ENCODE data around the gene OCEL1.
A peak's percentile ranks its signal among the peaks of the same experiment; 100 is the strongest.

The OCEL1 gene

DNA sequence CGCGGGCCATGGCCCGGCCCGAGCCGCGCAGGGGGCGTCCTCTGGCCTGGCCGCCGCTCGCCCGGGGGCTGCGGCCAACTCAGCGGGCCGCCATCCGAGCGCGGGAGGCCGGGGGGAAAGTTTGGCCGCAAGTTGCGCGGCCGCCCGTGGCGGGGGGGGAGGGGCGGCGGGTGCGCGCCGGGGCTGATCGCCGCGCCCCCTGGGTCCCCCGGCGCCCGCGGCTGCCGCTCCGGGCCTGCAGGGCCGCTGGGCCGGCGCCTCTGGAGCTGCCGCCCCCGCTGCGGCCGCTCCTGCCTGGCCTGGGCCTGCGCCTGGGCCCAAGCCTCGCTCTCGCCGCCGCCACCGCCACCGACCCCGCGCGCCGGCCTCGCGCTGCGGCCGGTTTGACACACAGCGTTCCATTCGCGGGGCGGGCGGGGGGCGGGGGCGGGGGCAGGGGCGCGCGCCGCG, 19.5 kb downstream of the OCEL1 start, which contains the start of gene NR2F6:
Gene NR2F6 (minus strand): TSS at position 385 of the 450 bp plus-strand sequence. CDS start 699 bp downstream, outside the sequence.
- H3K27ac Mint-ChIP-seq, result peak within 1 kb of the TSS; percentile 95 to 98 (median 96)
- no peaks in the 10 kb centered on the region for H3K36me3 Mint-ChIP-seq (ENCODE audit: low read depth)
- H3K4me3 Mint-ChIP-seq, result peak within 1 kb of the TSS; percentile 93 to 94 (median 93)

DNA sequence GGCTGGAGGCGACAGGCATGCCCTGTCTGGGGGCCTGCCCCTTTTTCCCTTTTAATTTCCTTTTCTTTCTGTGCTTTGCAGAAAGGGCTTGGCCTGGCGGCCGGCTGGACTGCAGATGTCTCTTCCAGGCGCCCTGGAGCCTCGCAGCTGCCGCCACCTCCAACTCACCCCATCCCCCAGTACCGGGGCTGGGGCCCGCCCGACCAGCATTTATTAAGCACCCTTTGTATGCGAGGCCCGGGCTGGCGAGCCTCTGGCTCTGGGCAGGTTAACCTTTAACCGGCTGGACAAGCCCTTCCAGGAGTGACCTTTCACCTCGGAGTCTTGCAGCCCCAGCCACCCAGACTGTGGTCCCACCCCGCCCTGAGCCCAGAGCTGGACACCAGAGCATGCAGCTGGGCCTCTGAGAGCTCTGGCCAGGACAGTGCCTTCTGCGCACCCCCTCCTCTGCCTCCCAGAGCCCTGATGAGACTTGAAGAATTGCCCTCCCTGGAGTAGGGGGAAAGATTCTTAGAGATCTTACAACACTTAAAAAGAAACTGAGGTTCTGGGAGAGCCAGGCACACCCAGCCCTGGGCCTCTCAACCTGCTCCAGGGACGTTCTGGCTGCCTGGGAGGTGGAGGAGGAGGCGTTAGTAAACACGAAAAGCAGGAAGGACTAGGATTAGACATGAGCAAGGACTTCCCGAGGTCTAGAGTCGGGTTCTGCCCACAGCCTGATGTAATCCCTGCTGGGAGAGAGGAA, 20.8 kb downstream of the OCEL1 start:
- Mint-ChIP-seq H3K36me3 (ENCODE audit: low read depth) (no peaks in the 10 kb centered on the region), H3K4me1 (peaks cover 32% of the 10 kb centered on the region), H3K4me3 (peak overlapping the region; percentile 89 to 93 (median 91)), H3K27me3 (ENCODE audit: low read depth) (peaks cover 8% of the 10 kb centered on the region), H3K27ac (peak overlapping the region; percentile 95 to 98 (median 96)), H3K9me3 (no peaks in the 10 kb centered on the region)
- TF ChIP-seq, protein P1, sequence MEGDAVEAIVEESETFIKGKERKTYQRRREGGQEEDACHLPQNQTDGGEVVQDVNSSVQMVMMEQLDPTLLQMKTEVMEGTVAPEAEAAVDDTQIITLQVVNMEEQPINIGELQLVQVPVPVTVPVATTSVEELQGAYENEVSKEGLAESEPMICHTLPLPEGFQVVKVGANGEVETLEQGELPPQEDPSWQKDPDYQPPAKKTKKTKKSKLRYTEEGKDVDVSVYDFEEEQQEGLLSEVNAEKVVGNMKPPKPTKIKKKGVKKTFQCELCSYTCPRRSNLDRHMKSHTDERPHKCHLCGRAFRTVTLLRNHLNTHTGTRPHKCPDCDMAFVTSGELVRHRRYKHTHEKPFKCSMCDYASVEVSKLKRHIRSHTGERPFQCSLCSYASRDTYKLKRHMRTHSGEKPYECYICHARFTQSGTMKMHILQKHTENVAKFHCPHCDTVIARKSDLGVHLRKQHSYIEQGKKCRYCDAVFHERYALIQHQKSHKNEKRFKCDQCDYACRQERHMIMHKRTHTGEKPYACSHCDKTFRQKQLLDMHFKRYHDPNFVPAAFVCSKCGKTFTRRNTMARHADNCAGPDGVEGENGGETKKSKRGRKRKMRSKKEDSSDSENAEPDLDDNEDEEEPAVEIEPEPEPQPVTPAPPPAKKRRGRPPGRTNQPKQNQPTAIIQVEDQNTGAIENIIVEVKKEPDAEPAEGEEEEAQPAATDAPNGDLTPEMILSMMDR (IDR thresholded peaks at IDR 0.05; ENCODE audit: unreplicated experiment in 3 of 3), result no peak

More for the DNA sequence above, 19.5 kb downstream of the OCEL1 start, which contains the start of gene NR2F6:
- peaks cover 8% of the 10 kb centered on the region for H3K27me3 Mint-ChIP-seq (ENCODE audit: low read depth)
- peaks cover 39% of the 10 kb centered on the region for H3K4me1 Mint-ChIP-seq
- TF ChIP-seq, protein P1 (IDR thresholded peaks at IDR 0.05; ENCODE audit: unreplicated experiment in 3 of 3), result no peak
- H3K9me3 Mint-ChIP-seq, result no peaks in the 10 kb centered on the region

DNA sequence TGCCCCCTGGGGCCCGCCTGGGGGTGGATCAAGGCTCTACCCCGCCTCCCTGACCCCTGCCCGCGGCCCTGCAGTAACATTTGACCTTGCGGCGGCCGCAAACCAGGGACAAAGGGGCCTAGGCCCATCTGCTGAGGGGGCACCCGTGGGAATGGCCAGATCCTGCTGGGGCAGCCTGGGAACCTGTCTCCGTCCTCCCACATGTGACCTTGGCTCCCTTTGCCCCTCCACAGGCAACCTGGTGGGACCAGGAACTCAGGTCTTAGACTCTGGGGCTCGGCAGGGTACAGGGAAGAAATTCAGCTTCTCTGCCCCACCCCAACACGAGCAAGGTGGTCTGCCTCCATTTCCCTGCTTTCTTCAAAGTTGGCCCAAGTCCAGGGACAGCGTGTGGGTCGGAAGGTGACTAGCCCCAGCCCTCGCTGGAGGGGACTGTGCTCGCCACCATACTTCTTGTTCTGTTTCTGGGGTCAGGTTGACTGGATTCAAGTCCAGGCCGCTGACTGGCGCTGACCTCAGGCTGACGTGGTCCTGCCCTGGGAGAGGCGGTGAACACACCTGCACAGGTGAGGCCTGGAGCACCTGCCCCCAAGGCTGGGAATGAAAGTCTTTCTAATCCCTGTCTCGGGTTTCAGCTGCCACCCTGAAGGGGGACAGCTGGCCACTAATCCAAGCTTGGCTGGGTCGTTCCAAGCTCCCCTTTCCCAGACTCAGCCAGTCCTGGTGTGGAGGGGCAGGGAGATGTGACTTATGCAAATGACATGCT, 22.2 kb downstream of the OCEL1 start:
- H3K9me3 Mint-ChIP-seq, result no peaks in the 10 kb centered on the region

DNA sequence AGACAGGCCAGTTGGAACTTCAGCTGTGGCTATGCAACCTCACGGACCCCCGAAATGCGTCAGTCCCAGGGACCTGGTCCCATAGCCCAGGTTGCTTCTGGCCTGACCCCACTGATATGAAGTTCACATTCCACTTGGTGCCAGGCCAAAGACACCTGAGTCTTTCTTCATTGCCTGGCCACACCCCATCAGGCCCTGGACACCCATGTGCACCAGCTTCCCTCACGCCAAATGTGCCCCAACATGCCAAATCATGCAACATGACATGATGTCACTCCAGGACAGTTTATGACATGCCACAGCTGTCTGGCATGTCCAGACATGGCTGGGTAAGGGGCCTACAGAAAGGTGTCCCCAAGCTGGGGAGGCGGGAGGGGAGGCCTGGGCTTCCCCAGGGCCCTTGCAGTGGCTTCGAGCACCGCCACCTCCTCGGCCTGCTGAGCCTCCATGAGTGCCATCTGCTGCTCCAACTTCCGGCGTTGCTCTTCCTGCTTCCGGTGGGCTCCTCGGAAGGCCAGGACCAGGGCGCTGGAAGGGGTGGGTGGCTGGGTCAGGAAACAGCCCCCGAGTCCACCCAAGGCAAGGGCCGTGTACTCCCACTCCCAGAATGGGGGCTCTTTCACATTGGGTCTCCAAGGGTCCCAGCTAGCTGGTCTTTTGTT, 24.0 kb downstream of the OCEL1 start:
- Mint-ChIP-seq H3K27ac (peak overlapping the region in 2 of 3 experiments; percentile 80 to 98), H3K9me3 (no peaks in the 10 kb centered on the region), H3K4me3 (no peak overlapping the region), H3K4me1 (peaks cover 22% of the 10 kb centered on the region), H3K27me3 (ENCODE audit: low read depth) (peaks cover 8% of the 10 kb centered on the region), H3K36me3 (ENCODE audit: low read depth) (no peaks in the 10 kb centered on the region)
- TF ChIP-seq, protein P1 (IDR thresholded peaks at IDR 0.05; ENCODE audit: unreplicated experiment in 3 of 3), result no peak

More for the DNA sequence above, 22.2 kb downstream of the OCEL1 start:
- H3K4me3 Mint-ChIP-seq, result peak overlapping the region; percentile 68 to 80 (median 71)
- peaks cover 27% of the 10 kb centered on the region for H3K4me1 Mint-ChIP-seq
- H3K27me3 Mint-ChIP-seq (ENCODE audit: low read depth), result peaks cover 8% of the 10 kb centered on the region
- peak overlapping the region; percentile 80 to 98 (median 87) for H3K27ac Mint-ChIP-seq
- TF ChIP-seq, protein P1 (IDR thresholded peaks at IDR 0.05; ENCODE audit: unreplicated experiment in 3 of 3), result no peak
- no peaks in the 10 kb centered on the region for H3K36me3 Mint-ChIP-seq (ENCODE audit: low read depth)

DNA sequence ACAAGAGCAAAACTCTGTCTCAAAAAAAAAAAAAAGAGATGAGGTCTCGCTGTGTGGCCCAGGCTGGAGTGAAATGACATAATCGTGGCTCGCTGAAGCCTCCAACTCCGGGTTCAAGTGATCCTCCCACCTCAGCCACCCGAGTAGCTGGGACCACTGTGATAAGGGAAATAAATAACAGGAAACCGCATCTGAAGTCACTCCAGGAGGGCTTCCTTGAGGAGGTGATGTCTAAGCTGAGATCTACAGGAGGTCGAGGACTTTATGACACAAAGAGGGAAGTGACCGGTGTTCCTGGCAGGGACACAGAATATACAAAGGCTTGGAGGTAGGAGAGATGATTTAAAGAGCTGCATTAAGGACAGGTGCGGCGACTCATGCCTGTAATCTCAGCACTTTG, 28.6 kb downstream of the OCEL1 start:
- Mint-ChIP-seq H3K36me3 (ENCODE audit: low read depth) (no peaks in the 10 kb centered on the region), H3K9me3 (no peaks in the 10 kb centered on the region), H3K27ac (no peak overlapping the region), H3K27me3 (ENCODE audit: low read depth) (no peaks in the 10 kb centered on the region), H3K4me1 (no peaks in the 10 kb centered on the region), H3K4me3 (no peak overlapping the region)
- TF ChIP-seq, protein P1 (IDR thresholded peaks at IDR 0.05; ENCODE audit: unreplicated experiment in 3 of 3), result no peak
